ENCODE data around the gene NRL.
A peak's percentile ranks its signal among the peaks of the same experiment; 100 is the strongest.

NRL gene

GRCh38 chr14:24079491-24080141 is 35.1 kb downstream of the NRL start:
- peak; percentile 90 for DNase-seq

DNA sequence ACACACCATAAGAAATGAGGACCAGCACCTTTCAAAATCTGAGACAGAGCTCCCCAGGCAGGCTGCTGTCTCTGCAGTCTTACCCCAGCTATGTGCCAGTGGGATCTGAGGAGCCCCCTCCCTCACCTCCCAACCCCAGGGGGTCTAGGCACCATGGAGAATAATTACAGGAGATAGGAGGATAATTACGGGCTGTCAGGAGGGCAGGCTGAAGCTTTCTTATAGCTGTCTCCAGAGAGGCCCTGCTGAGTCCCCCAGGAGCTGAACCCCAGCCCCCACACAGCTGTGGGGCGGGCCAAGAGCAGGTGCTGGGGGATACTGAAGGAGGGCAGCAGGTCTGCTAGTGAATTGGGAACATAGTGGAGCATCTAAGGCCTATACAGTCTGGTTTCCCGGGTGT is 36.6 kb downstream of the NRL start:
- peak; percentile 30 for DNase-seq

DNA sequence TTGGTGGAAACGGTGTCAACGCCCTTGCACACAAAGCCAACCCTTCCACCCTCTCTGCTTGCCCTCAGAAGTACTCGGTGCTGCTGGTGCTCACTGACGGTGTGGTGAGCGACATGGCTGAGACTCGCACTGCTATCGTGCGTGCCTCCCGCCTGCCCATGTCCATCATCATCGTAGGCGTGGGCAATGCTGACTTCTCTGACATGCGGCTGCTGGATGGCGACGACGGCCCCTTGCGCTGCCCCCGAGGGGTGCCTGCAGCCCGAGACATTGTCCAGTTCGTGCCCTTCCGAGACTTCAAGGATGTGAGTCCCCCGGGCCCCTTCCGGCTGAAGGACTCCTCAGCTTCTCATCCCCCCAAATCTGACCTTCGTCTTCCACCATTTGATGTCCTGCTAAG is 37.7 kb downstream of the NRL start:
- no peak for DNase-seq

- DNase-seq, result no peak
Measured at GRCh38 chr14:24076302-24076601, 38.5 kb downstream of the NRL start.

- no peak for DNase-seq
Measured at GRCh38 chr14:24075485-24076301, 39.1 kb downstream of the NRL start.

GRCh38 chr14:24074625-24075484 is 39.9 kb downstream of the NRL start:
- no peak for DNase-seq

DNA sequence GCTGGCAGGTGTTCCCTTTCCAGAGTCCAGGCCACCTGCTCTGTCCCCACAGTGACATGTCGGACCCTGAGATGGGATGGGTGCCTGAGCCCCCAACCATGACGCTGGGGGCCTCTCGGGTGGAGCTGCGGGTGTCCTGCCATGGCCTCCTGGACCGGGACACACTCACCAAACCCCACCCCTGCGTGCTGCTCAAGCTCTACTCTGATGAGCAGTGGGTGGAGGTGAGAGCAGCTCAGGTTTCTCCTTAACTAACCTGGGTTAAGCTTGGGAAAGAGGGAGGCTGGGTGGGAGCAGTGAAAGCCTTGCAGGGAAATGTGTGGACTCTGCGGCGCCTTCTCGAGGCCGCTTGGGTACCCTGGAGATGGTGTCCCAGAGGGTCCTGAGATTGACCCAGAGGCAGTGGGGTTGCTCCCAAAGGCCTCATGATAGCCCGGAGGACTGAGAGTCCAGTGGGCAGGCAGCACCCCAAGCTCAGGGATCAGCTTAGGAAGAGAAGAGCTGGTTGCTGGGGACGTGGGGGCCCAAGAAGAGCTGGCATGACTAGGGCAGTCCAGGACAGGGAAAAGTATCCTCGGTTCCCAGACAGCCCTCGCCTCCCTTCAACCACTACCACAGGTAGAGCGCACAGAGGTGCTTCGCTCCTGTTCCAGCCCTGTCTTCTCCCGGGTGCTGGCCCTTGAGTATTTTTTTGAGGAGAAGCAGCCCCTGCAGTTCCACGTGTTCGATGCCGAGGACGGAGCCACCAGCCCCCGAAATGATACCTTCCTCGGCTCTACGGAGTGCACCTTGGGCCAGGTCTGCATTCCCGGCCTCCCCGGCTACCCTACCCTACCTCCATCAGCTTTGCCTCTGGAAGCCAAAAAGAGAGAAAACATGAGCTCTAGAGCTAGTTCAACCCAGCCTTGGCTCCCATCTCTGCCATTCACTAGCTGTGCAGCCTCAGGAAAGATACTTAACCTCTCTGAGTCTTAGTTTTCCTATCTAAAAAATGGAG is 41.6 kb downstream of the NRL start:
- DNase-seq, result no peak

GRCh38 chr14:24072436-24072835 is 42.3 kb downstream of the NRL start:
- DNase-seq, result no peak

DNA sequence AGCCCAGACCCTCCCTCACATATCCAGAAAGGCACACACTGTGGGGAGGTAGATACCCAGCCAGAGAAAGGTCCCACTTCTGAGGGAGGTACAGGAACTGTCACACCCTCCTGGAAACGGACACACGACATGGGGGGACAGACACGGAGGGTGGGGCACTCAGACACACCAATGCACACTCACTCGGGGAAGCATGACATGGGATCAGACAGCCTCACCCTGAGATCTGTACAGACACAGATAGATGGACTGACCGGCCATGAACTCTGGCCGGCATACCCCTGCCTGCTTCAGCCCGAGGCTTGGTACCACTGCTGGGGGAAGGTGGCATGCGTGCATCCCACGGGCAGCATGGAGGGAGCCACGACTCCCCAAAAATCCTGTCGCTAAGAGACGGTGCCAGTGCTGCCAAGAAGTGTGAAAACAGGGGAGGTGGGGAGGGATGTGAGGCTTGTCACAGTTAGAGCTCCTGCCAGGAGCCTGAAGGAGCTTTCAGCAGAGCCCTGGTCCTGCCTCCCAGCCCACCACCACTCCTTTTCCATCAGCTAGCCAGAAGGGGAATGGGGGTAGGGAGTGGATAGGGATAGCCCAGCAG is 42.8 kb downstream of the NRL start:
- no peak for DNase-seq

- no peak for DNase-seq
Measured at GRCh38 chr14:24071144-24071697, 43.5 kb downstream of the NRL start, which contains the start of gene CPNE6. TSS of gene CPNE6 (plus strand) at chr14:24071562. CDS start at chr14:24072937, 1,375 bp downstream.

- peak; percentile 50 for DNase-seq
Measured at GRCh38 chr14:24070285-24071143, 44.2 kb downstream of the NRL start.

DNA sequence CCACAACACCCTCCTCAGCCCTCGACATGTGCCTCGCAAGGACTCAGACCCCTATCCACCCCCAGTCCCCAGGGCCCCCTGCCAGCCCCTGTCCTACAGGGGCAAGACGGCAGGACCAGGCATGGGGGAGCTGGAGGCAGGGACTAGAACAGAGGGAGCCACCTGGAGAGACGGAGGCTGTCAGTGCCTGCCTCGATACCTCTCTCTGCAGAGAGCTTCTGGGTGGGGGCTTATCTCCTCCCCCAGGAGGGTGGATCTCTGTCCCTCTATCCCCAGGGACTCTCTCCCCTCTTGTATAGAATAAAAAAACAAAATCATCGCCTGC is 45.4 kb downstream of the NRL start:
- no peak for DNase-seq

DNA sequence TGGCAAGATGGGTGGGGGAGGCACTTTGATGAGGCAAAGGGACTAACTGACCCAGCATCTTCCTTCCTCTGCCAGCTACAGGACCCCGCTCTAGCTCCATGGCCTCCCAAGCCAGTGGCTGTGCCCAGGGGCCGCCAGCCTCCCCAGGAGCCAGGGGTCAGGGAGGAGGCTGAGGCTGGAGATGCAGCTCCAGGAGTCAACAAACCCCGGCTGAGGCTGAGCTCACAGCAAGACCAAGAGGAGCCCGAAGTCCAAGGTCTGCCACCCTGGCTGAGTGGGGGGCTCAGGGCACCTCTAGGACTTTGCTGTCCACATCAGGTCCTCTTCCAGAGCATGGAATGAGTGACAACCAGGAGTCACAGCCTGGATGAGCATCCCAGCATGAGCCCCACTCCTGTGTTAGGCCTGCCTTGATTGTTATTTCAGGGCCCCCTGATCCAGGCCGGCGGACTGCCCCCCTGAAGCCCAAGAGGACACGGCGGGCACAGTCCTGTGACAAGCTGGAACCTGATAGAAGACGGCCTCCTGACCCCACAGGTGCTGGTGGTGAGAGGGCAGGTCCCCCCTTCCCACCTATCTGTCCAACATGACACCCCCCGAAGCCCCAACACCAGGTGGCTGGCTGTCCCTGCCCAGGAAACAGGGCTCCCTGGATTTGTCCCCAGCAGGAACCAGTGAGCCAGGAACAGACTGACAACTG is 45.9 kb downstream of the NRL start:
- no peak for DNase-seq

DNA sequence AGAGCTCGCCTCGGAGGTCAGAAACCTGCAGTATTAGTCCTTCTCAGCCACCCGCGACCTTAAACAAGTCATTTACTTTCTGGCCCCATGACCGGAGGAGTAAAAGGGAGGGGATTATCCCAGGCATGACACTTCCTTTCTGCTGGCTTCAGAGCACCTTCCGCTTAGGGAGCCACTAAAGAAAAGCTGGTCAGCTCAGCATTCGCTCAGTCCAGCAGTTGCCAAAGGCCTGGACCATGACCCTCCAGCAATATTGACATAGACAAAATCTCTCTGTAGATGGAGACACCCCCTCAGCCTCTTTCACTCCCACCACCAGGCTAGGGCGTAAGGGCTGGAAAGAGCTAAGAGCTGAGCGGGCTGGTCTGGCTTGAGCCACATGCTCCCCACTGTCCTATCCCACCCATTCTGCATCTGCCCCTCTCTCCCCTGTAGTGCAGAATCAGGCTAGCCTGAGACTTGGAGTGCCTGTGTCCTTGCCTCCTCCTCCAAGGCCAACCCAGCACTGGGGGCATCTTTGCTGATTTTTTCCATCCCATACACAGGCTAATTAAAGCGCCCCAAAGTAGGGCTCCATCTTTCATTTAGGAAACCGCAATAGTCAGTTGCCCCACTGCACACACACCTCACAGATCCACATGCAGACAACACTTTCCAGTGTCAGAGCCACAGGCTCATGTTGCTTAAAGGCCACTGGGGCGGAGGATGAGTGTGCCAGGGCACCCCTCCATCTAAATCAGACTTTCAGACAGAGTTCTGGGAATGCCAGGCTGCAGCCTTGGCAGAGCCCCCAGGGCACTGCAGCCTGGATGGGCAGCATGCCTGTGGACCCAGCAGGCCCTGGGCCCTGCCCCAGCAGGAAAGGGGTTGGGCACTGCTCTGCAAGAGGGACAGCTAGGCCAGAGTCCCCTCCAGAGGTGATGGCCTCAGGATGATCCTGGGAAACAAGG is 47.3 kb downstream of the NRL start:
- no peak for DNase-seq

- DNase-seq, result no peak
Measured at GRCh38 chr14:24066496-24067132, 48.1 kb downstream of the NRL start.

DNA sequence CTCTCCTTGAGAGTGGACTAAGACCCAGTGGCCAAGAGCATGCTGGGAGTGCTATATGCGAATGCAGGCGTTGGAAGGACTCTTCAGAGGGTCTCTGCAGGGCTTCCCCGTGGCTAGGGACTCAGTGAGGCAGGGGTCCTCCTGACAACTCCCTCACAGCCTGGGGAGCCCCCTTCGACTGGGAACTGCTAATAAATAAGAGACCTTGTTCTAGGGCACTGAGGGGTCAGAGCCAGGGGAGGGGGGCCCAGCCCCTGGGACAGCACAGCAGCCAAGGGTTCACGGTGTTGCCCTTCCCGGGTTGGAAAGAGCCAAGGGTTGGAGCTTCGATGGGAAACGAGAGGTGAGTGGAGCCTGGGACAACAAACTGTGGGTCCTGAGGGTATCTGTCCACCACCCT is 49.3 kb downstream of the NRL start:
- no peak for DNase-seq

DNA sequence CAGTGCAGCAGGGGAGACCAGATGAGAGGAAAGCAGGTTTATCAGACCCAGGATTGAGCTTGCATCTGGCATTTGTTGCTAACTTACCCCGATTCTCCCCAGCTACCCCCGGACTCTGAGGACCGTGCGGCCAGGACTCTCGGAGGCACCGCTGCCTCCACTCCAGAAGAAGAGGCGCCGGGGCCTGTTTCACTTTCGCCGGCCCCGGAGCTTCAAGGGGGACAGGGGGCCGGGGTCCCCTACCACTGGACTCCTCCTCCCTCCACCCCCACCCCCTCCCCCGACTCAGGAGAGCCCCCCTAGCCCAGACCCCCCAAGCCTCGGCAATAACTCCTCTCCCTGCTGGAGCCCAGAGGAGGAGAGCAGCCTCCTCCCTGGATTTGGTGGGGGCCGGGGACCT is 49.9 kb downstream of the NRL start:
- no peak for DNase-seq

- no peak for DNase-seq
Measured at GRCh38 chr14:24064091-24064795, 50.5 kb downstream of the NRL start.

Data from NCI-H2171 treated with DMSO at 0.1 percent for 48 hours (cell line).